Neural crest cell (in vitro differentiated cells): ENCODE measurements around the gene PAX2. TPM values are rescaled to one million over a fixed set of nuclear protein-coding genes. Genes with fewer than 3 reads are reported as not detected.

Experiments used
- DNase-seq: peaks from one replicate; pipeline ENCODE4 v3.0.0; 2021; ENCODE audit warnings: low read depth, mixed read lengths, low spot score
- H3K27ac Mint-ChIP-seq: one replicate; pipeline ENCODE4 v1.8.0; 2021; ENCODE audit warnings: mild to moderate bottlenecking, mixed read lengths; ENCODE audit not compliant: unreplicated experiment
- H3K27me3 Mint-ChIP-seq: 2 replicates; pipeline ENCODE4 v1.8.0; 2021; ENCODE audit warnings: low read depth, mild to moderate bottlenecking, mixed read lengths
- H3K36me3 Mint-ChIP-seq: 2 replicates; pipeline ENCODE4 v1.8.0; 2021; ENCODE audit warnings: low read depth, mild to moderate bottlenecking, mixed read lengths
- H3K4me1 Mint-ChIP-seq: 2 replicates; pipeline ENCODE4 v1.8.0; 2021; ENCODE audit warnings: mixed read lengths
- H3K4me3 Mint-ChIP-seq: one replicate; pipeline ENCODE4 v1.8.0; 2021; ENCODE audit warnings: mild to moderate bottlenecking, mixed read lengths
- H3K9me3 Mint-ChIP-seq: 2 replicates; pipeline ENCODE4 v1.8.0; 2021; ENCODE audit warnings: mixed read lengths
- CTCF ChIP-seq: fragments of 200-600 bp; sonication (generic); conservative IDR thresholded peaks from 2 replicates; pipeline ENCODE4 v1.5.0; 2021; ENCODE audit warnings: antibody characterized with exemption, mild to moderate bottlenecking
- total RNA-seq: library from RNA; stranded (reverse); gene quantifications from 2 replicates; pipeline ENCODE4 v1.2.1, GENCODE V29; 2021

Gene PAX2
- total RNA-seq, 1 donor from 2014 or later: 1.5 TPM

- Mint-ChIP-seq H3K4me1 (peaks cover 19% of the 10 kb centered on the region), H3K9me3 (no peaks in the 10 kb centered on the region), H3K27me3 (peaks cover 28% of the 10 kb centered on the region), H3K27ac (no peak overlapping the region), H3K4me3 (no peak overlapping the region), H3K36me3 (no peaks in the 10 kb centered on the region)
- no peak for DNase-seq
- TF ChIP-seq CTCF: no peak
Measured at GRCh38 chr10:100831742-100832141, 86.4 kb downstream of the PAX2 start.

GRCh38 chr10:100835810-100836209 lies 90.4 kb downstream of the PAX2 start:
- H3K27me3 Mint-ChIP-seq: peaks cover 2% of the 10 kb centered on the region
- no peaks in the 10 kb centered on the region for H3K9me3 Mint-ChIP-seq
- no peak overlapping the region for H3K4me3 Mint-ChIP-seq
- no peak overlapping the region for H3K27ac Mint-ChIP-seq
- no peak for DNase-seq
- no peaks in the 10 kb centered on the region for H3K4me1 Mint-ChIP-seq
- TF ChIP-seq CTCF: no peak
- no peaks in the 10 kb centered on the region for H3K36me3 Mint-ChIP-seq

GRCh38 chr10:100836891-100837290 lies 91.5 kb downstream of the PAX2 start:
- Mint-ChIP-seq H3K27ac (no peak overlapping the region), H3K27me3 (peaks cover 12% of the 10 kb centered on the region), H3K4me1 (no peaks in the 10 kb centered on the region), H3K36me3 (no peaks in the 10 kb centered on the region), H3K4me3 (no peak overlapping the region), H3K9me3 (no peaks in the 10 kb centered on the region)
- no peak for DNase-seq
- no peak for TF ChIP-seq CTCF

GRCh38 chr10:100837300-100837699 lies 91.9 kb downstream of the PAX2 start:
- no peaks in the 10 kb centered on the region for H3K4me1 Mint-ChIP-seq
- H3K27ac Mint-ChIP-seq: no peak overlapping the region
- TF ChIP-seq CTCF: no peak
- H3K4me3 Mint-ChIP-seq: no peak overlapping the region
- no peaks in the 10 kb centered on the region for H3K36me3 Mint-ChIP-seq
- H3K27me3 Mint-ChIP-seq: peaks cover 16% of the 10 kb centered on the region
- no peaks in the 10 kb centered on the region for H3K9me3 Mint-ChIP-seq
- no peak for DNase-seq

- Mint-ChIP-seq H3K4me3 (no peak overlapping the region), H3K27ac (no peak overlapping the region), H3K9me3 (no peaks in the 10 kb centered on the region), H3K36me3 (no peaks in the 10 kb centered on the region), H3K4me1 (no peaks in the 10 kb centered on the region), H3K27me3 (peaks cover 33% of the 10 kb centered on the region)
- TF ChIP-seq CTCF: no peak
- no peak for DNase-seq
Measured at GRCh38 chr10:100838986-100839385, 93.6 kb downstream of the PAX2 start.

GRCh38 chr10:100841528-100841927 lies 96.1 kb downstream of the PAX2 start:
- Mint-ChIP-seq H3K27me3 (peaks cover 52% of the 10 kb centered on the region), H3K36me3 (no peaks in the 10 kb centered on the region), H3K9me3 (no peaks in the 10 kb centered on the region), H3K4me3 (no peak overlapping the region), H3K4me1 (no peaks in the 10 kb centered on the region), H3K27ac (no peak overlapping the region)
- TF ChIP-seq CTCF: no peak
- DNase-seq: no peak
